Measurements from ENCODE around the gene MYO18B.

The MYO18B gene

DNA sequence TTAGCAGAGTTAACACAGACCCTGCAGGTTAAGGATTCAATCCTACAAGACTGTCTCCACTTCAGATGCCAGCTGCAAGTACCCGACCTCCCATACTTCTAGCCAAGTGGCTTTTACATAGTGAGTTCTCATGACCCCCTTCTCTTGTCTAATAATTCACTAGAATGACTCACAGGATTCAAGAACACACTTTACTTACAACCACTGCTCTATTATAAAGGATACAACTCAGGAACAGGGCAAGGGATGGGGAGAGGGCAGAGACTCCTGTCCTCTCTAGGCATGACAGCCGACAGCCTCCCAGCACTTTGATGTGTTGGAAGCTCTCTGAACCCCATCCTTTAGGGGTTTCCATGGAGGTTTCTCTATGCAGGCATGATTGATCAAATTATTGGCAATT is 60.0 kb downstream of the MYO18B start:
- Histone ChIP-seq H3K4me3 (no peak overlapping the region), H3K27ac (no peak overlapping the region)

- Histone ChIP-seq H3K4me3 (no peak overlapping the region), H3K27ac (no peak overlapping the region)
These were observed 62.7 kb downstream of the MYO18B start for GRCh38 chr22:25804676-25805075.

GRCh38 chr22:25806579-25806978 is 64.6 kb downstream of the MYO18B start:
- Histone ChIP-seq H3K27ac (no peak overlapping the region), H3K4me3 (no peak overlapping the region)

DNA sequence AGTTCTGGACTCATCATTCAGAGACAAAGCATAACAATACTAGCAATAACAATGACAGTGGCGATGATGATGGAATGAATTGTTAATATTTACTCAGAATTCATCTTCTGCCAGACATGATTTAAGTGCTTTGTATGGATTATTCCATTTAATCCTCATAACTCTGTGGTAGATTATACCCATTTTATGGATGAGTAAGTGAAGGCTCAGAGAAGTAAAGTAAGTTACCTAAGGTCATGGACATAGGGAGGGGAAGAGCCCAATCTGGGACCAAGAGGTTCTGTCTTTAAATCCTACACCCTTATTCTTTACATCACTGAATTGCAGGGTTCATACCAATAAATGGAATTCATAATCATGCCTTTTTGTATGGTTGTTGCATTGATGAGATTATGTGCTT is 72.7 kb downstream of the MYO18B start:
- Histone ChIP-seq H3K4me3 (no peak overlapping the region), H3K27ac (no peak overlapping the region)

DNA sequence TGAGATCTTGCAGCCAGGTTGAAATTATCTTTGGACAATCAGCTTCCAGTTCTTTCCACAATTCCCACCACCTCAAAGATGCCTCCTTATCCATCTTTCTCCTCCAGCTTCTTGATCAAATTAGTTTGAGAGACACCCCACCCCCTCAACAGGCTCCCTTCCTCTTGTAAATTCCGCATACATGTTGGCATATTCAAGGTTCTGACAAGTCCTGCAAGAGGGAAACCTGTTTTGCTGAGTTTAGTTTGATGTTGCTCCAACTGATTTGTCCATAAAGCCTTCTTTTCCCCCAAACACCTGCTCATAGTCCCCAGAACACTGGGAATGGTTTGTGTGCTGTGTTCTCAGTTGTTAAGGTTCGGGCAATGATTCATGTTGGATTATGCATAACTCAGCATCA is 73.6 kb downstream of the MYO18B start:
- H3K27ac ChIP-seq: no peak overlapping the region
- H3K4me3 ChIP-seq: no peak overlapping the region

GRCh38 chr22:25816522-25817059 is 74.6 kb downstream of the MYO18B start:
- no peak overlapping the region for H3K4me3 ChIP-seq
- no peak overlapping the region for H3K27ac ChIP-seq

DNA sequence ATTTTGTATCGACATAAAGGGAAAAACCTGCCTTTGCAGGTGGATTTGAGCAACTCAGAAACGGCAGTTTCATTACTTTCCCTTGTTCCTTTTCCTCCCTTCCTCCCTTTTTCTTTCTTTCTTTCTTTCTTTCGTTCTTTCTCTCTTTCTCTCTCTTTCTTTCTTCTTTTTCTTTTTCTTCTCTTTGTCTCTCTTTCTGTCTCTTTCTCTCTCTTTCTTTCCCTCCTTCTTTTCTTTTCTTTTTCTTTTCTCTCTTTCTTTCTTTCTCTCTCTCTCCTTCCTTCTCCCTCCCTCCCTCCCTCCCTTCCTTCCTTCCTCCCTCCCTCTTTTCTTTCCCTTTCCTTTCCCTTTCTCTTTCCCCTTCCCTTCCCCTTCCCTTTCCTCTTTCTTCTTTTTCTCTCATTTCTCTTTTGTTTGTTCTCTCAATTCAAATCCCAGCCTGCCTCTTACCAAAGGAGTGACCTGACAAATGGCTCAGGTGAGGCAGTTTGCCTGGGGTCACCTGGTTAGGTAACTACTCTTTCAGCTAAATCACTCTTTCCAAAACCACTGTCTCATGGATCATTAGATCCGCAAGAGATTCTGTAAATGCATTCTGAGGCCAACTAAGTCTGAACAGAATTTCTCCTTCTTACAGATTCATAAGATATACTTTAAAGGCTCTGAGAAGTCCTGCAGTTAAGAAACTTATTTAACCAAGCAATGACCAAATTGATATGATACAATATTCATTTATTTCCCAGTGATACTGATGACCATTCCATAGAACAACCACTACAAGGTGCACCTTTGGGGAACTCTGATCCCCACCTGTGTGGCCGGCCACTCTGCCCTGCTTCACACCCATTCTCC is 75.3 kb downstream of the MYO18B start:
- no peak overlapping the region for H3K27ac ChIP-seq
- no peak overlapping the region for H3K4me3 ChIP-seq

DNA sequence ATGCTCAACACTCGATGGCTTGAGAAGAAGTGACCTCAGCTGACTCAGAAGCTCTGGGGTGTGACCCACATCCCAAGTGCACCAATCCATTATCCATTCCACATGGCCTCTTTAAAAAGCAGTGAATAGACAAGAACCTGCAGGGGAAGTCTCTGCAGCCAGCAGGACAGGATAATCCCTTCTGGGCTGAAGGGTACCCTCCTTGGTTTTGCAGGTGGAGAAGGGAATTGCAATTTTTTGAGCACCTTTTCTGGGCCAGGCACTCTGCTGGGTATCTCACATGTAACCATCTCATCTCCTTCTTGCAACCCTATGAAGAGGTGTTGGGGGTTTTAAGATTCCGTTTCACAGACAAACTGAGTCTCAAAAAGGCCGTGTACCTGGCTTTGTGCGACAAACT is 76.6 kb downstream of the MYO18B start:
- no peak overlapping the region for H3K27ac ChIP-seq

DNA sequence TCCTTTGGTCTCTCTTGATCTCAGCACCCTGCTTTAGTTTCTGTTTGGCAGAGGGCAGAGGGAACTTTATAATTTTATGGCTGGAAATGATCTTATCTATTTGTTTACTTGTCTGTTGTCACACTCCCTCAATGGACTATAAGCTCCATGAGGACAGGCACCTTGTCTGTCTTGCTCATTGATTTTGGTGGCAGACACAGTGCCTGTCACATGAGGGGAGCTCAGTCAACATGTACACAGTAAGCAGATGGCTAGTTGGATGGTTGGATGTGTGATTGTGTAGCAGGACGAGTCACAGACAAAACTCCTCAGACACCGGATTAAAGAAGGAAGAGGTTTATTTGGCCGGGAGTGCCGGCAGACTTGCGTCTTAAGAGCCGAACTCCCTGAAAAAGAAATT is 80.4 kb downstream of the MYO18B start:
- no peak overlapping the region for H3K4me3 ChIP-seq
- no peak overlapping the region for H3K27ac ChIP-seq

More for the DNA sequence above, 76.6 kb downstream of the MYO18B start:
- H3K4me3 ChIP-seq: no peak overlapping the region

- H3K4me3 ChIP-seq: no peak overlapping the region
- H3K27ac ChIP-seq: no peak overlapping the region
These were observed 81.3 kb downstream of the MYO18B start for GRCh38 chr22:25823276-25823675.

DNA sequence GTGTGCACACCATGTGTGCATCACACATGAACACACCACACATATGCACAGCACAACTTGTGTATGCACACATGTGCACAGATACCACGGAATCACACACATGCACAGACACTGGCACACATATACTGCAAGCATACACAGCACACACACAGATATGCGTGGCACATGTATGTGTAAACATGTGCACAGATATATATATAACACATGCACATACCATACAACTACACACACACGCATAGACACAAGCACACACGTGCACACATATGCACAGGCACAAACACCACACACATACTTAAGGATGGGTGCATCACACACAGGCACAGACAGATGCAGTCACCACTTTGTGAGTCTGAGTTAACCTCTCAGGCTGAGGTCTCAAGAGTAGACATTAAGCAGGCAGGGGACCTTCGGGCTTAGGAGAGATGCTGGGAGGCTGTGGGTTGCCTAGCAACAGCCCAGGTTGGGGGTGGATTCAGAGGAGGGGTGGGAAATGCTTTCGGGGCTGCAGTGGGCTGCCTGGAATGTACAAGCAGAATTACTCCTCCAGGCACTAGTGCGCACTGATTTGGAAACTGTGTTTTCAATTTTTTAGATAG is 82.9 kb downstream of the MYO18B start:
- no peak overlapping the region for H3K27ac ChIP-seq
- no peak overlapping the region for H3K4me3 ChIP-seq

DNA sequence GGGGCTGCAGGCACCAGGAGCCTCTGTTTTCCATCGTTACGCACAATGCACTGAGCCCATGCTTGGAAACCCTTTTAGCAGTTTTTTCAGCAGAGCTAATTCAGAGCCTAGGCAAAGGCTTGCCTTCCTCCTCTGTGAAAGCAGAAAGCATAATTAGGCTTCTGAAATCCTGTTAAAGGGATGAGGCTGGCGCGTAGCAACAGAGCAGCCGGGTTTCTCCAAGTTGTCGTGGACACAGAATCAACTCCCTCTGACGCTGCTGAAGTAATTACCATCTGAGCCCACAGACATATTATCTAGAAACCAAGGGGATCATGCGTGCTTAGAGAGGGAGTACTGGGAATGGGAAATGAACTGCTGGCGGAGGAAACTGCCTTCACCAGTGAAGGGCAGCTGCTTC is 85.4 kb downstream of the MYO18B start:
- Histone ChIP-seq H3K27ac (no peak overlapping the region), H3K4me3 (no peak overlapping the region)

- H3K27ac ChIP-seq: no peak overlapping the region
- H3K4me3 ChIP-seq: no peak overlapping the region
These were observed 86.4 kb downstream of the MYO18B start for GRCh38 chr22:25828422-25828821.

- no peak overlapping the region for H3K4me3 ChIP-seq
- H3K27ac ChIP-seq: no peak overlapping the region
These were observed 87.2 kb downstream of the MYO18B start for GRCh38 chr22:25829237-25829636.

DNA sequence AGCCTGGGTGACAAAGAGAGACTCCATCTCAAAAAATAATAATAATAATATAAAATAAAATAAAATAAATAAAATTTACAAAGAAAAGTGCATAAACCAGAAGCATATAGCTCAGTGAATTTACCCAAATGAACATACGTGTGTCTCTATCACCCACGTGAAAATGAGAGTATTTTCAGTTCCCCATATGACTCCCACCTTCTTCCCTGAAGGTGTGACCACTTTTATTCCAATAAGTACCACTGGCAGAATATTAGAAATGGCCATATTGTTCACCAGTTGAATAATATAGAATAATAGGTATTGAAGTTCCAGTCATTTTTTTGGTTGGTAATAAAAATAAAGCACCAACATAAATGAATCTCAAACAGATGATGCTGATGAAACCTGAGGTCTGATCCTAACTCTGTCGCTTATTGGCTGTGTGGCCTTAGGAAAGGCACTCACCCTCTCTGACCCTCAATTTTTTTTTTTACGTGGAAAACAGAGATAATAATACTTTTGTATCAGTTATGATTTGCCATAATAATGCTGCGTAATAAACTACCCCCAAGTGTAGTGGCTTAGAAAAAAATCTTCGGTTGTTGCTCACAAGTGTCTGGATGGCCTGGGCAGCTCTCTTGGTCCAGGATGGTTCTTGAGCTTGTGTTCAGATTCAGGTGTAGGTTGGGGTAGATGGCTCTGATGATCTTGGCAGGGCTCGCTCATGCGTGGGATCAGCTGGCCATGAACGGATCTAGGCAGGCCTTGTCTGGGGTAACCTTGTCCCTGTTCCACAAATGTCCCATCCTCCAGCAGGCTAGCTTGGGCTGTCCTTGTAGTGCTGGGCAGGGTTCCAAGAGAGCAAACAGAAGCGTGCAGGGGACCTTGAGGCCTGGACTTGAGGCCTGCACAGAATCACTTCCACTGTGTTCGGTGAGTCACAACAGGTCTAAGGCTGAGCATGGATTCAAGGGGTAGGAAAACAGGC is 88.1 kb downstream of the MYO18B start:
- Histone ChIP-seq H3K4me3 (no peak overlapping the region), H3K27ac (no peak overlapping the region)

GRCh38 chr22:25833091-25833490 is 91.1 kb downstream of the MYO18B start:
- Histone ChIP-seq H3K4me3 (no peak overlapping the region), H3K27ac (no peak overlapping the region)

DNA sequence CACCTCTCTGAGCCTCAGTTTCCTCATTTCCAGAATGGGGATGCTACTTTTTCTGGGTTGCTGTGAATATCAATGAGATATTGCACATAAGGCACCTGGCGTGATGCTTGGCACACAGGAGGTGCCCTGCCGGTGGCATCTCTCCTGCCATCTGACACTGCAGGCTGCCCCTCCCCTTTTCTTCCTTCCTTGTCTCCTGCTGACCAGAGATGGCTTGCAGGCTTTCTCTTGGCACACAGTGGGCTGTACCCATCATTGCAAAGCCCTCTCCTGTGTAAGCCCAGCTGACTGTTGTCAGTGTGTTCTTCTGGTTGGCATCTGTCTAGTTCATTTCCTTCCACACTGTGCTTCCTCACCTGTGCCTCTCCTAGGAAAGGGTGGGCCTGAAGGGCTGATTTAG is 91.7 kb downstream of the MYO18B start:
- H3K4me3 ChIP-seq: no peak overlapping the region
- no peak overlapping the region for H3K27ac ChIP-seq

GRCh38 chr22:25834490-25834889 is 92.5 kb downstream of the MYO18B start:
- Histone ChIP-seq H3K27ac (no peak overlapping the region), H3K4me3 (no peak overlapping the region)

GRCh38 chr22:25835348-25835747 is 93.4 kb downstream of the MYO18B start:
- no peak overlapping the region for H3K4me3 ChIP-seq
- H3K27ac ChIP-seq: no peak overlapping the region

DNA sequence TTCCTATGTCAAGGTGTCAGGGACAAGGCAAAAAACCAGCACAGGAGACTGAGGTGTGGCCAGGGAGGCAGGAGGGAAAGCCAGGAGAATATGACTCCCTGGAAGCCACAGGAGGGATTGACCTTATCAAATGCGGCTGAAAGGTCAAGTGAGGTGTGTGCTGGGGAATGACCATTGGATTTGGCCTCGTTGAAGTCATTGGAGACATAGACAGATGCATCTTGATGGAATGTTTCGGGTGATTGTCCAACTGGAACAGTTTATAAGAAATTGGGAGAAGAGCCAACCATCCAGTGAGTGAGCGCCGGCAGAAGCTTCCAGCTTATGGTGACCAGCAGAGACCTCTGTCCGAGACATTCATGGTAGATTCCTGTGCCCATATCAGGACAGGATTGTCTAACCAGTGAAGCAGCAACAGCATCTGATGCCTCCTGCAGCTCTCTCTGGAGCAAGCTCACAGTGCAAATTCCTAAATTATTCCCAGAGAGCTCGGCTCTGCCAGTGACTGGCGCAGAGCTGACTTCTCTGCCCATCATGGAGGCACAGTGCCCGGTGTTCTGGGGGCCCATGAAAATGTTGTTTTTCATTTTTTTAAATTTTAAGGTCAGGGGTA is 95.4 kb downstream of the MYO18B start:
- Histone ChIP-seq H3K4me3 (no peak overlapping the region), H3K27ac (no peak overlapping the region)

Data from skin epidermis (tissue), 12 donors.